GM13976 (cell line): ENCODE data around the gene NFKBIE.

ENCODE experiments used
- DNase-seq: peaks from one replicate; pipeline ENCODE4 v3.0.0; 2012; ENCODE audit warnings: low spot score
- CTCF ChIP-seq: IDR thresholded peaks from 2 replicates; pipeline ENCODE4 v1.5.1; 2012; ENCODE audit warnings: borderline replicate concordance, mild to moderate bottlenecking; ENCODE audit not compliant: insufficient read depth; ENCODE audit errors: extremely low read depth, missing control alignments, control extremely low read depth
- in situ Hi-C: fragments of 300-500 bp; cut with MboI; formaldehyde crosslinking; loops from one replicate; pipeline ENCODE4 v1.12.0; 2022; ENCODE audit warnings: low sequenced_read_pairs, mixed read lengths, inconsistent platforms; ENCODE audit not compliant: unreplicated experiment

The NFKBIE gene

GRCh38 chr6:44247338-44248302, 17.7 kb downstream of the NFKBIE start:
- no peak for TF ChIP-seq CTCF
- DNase-seq = no peak
- in situ Hi-C loops = no loop called here

GRCh38 chr6:44246663-44247337, 18.6 kb downstream of the NFKBIE start, which contains the start of gene HSP90AB1:
Gene HSP90AB1 (plus strand): TSS chr6:44247101. CDS start chr6:44248630, 1,529 bp downstream.
- in situ Hi-C loops = no loop called here
- TF ChIP-seq CTCF = no peak
- DNase-seq = peak; percentile 94

GRCh38 chr6:44245912-44246662, 19.3 kb downstream of the NFKBIE start:
- TF ChIP-seq CTCF = peak; percentile 59
- peak; percentile 89 for DNase-seq
- in situ Hi-C loops = no loop called here

GRCh38 chr6:44245391-44245911, 19.9 kb downstream of the NFKBIE start:
- TF ChIP-seq CTCF = no peak
- in situ Hi-C loops = no loop called here
- no peak for DNase-seq

GRCh38 chr6:44243345-44243744, 22.0 kb downstream of the NFKBIE start:
- DNase-seq = no peak
- TF ChIP-seq CTCF = no peak
- in situ Hi-C loops = no loop called here
